Activated naive CD8-positive, alpha-beta T cell treated with anti-CD3 and anti-CD28 coated beads, Interleukin-2, amount 10 ng/mL, durations not matched to agents 7 days and 5 days (primary cell): ENCODE data around the gene PCBD1. TPM values are rescaled to one million over a fixed set of nuclear protein-coding genes. Genes with fewer than 3 reads are reported as not detected.

Experiments
- ATAC-seq: fragments of 150-1000 bp; cut with Tn5 transposase; one replicate; pipeline ENCODE4 v1.10.0; 2021; ENCODE audit warnings: low read depth, moderate library complexity
- POLR2A ChIA-PET: fragments of 350-600 bp; sonication (Branson Sonifier 250); formaldehyde crosslinking; loops from one replicate; lab custom pipeline; 2021; ENCODE audit warnings: antibody characterized with exemption; lab: Charles Lee
- DNase-seq: peaks from one replicate; pipeline ENCODE4 v3.0.0; 2021
- H3K27ac Mint-ChIP-seq: one replicate; pipeline ENCODE4 v1.8.0; 2022; ENCODE audit warnings: mild to moderate bottlenecking, mixed read lengths
- H3K27me3 Mint-ChIP-seq: one replicate; pipeline ENCODE4 v1.8.0; 2022; ENCODE audit warnings: mild to moderate bottlenecking, moderate library complexity, mixed read lengths
- H3K36me3 Mint-ChIP-seq: one replicate; pipeline ENCODE4 v1.8.0; 2021; ENCODE audit warnings: mild to moderate bottlenecking, mixed read lengths
- H3K4me1 Mint-ChIP-seq: one replicate; pipeline ENCODE4 v1.8.0; 2021; ENCODE audit warnings: mixed read lengths
- H3K4me3 Mint-ChIP-seq: one replicate; pipeline ENCODE4 v1.8.0; 2022; ENCODE audit warnings: mild to moderate bottlenecking, moderate library complexity, mixed read lengths
- H3K9me3 Mint-ChIP-seq: one replicate; pipeline ENCODE4 v1.8.0; 2021; ENCODE audit warnings: mixed read lengths
- total RNA-seq, 2 experiments: library from RNA; stranded (reverse); gene quantifications; one replicate each; pipeline ENCODE4 v1.2.3, GENCODE V29; 2021

PCBD1 gene
- total RNA-seq, 2 experiments from 2014 or later: 23.5 to 27.7 TPM

DNA sequence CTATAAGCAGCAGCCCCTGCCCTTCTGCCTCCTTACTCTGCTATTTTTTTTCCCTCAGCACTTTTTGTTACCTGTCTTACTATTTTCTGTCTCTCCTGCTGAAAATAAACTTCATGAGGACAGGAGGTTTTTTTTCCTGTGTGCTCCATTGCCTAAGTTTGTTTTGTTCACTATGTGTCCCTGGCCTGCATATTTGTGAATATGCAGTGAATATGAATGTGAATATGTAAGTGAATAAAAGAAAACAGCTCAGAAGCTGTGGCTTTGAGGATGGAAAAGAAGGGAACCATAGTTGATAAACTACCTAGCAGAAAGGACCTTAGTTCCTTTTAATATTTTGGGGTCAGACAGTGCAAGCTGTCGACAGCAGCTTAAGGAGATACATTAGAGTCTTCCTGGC, 34.9 kb downstream of the PCBD1 start:
- H3K4me3 Mint-ChIP-seq: no peak overlapping the region
- ATAC-seq (no peak), DNase-seq (no peak)
- H3K27ac Mint-ChIP-seq: peak overlapping the region; percentile 6
- H3K27me3 Mint-ChIP-seq: no peaks in the 10 kb centered on the region
- POLR2A ChIA-PET: no interaction called here
- no peaks in the 10 kb centered on the region for H3K9me3 Mint-ChIP-seq
- H3K4me1 Mint-ChIP-seq: peaks cover 13% of the 10 kb centered on the region
- peaks cover 10% of the 10 kb centered on the region for H3K36me3 Mint-ChIP-seq

- ATAC-seq: no peak
- POLR2A ChIA-PET: no interaction called here
- Mint-ChIP-seq H3K27ac (no peak overlapping the region), H3K4me3 (no peak overlapping the region), H3K36me3 (peaks cover 10% of the 10 kb centered on the region), H3K4me1 (peaks cover 13% of the 10 kb centered on the region), H3K9me3 (no peaks in the 10 kb centered on the region), H3K27me3 (no peaks in the 10 kb centered on the region)
- DNase-seq: no peak
These were observed 35.3 kb downstream of the PCBD1 start for GRCh38 chr10:70853038-70853437.

GRCh38 chr10:70851597-70852475, 36.5 kb downstream of the PCBD1 start:
- DNase-seq (no peak), ATAC-seq (no peak)
- Mint-ChIP-seq H3K27me3 (no peaks in the 10 kb centered on the region), H3K4me1 (peaks cover 14% of the 10 kb centered on the region), H3K4me3 (no peak overlapping the region), H3K9me3 (no peaks in the 10 kb centered on the region), H3K36me3 (peaks cover 10% of the 10 kb centered on the region), H3K27ac (no peak overlapping the region)
- POLR2A ChIA-PET: no interaction called here

GRCh38 chr10:70850097-70850496, 38.3 kb downstream of the PCBD1 start:
- H3K4me1 Mint-ChIP-seq: peaks cover 11% of the 10 kb centered on the region
- H3K4me3 Mint-ChIP-seq: no peak overlapping the region
- DNase-seq (no peak), ATAC-seq (no peak)
- H3K36me3 Mint-ChIP-seq: peaks cover 9% of the 10 kb centered on the region
- no peak overlapping the region for H3K27ac Mint-ChIP-seq
- POLR2A ChIA-PET: no interaction called here
- no peaks in the 10 kb centered on the region for H3K9me3 Mint-ChIP-seq
- no peaks in the 10 kb centered on the region for H3K27me3 Mint-ChIP-seq

- POLR2A ChIA-PET: no interaction called here
- Mint-ChIP-seq H3K27ac (no peak overlapping the region), H3K4me3 (no peak overlapping the region), H3K9me3 (no peaks in the 10 kb centered on the region), H3K36me3 (peaks cover 10% of the 10 kb centered on the region), H3K27me3 (no peaks in the 10 kb centered on the region), H3K4me1 (peaks cover 11% of the 10 kb centered on the region)
- ATAC-seq (no peak), DNase-seq (no peak)
These were observed 38.8 kb downstream of the PCBD1 start for GRCh38 chr10:70849582-70850016.

- H3K9me3 Mint-ChIP-seq: no peaks in the 10 kb centered on the region
- no peak overlapping the region for H3K4me3 Mint-ChIP-seq
- peaks cover 13% of the 10 kb centered on the region for H3K36me3 Mint-ChIP-seq
- ATAC-seq (no peak), DNase-seq (no peak)
- H3K4me1 Mint-ChIP-seq: peaks cover 11% of the 10 kb centered on the region
- POLR2A ChIA-PET: no interaction called here
- no peaks in the 10 kb centered on the region for H3K27me3 Mint-ChIP-seq
- no peak overlapping the region for H3K27ac Mint-ChIP-seq
These were observed 40.6 kb downstream of the PCBD1 start for GRCh38 chr10:70847659-70848360.

DNA sequence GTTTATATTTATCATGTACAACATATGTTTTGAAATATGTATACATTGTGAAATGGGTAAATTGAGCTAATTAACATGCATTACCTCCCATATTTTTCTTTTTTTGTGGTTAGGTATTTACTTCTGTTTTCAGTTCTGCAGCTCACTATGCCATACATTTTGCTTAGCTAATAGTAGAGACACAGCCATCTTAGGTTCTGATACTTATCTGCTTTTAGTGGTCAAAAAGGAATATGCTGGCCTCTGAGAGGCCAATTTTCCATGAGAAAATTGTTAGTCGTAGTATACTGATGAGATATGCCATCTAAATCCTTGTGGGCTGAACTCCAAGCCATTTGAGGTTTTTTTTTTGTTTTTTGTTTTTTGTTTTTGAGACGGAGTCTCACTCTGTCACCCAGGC, 41.6 kb downstream of the PCBD1 start:
- no peak overlapping the region for H3K4me3 Mint-ChIP-seq
- POLR2A ChIA-PET: no interaction called here
- H3K36me3 Mint-ChIP-seq: peaks cover 19% of the 10 kb centered on the region
- H3K27me3 Mint-ChIP-seq: no peaks in the 10 kb centered on the region
- peaks cover 2% of the 10 kb centered on the region for H3K9me3 Mint-ChIP-seq
- ATAC-seq: no peak
- no peak overlapping the region for H3K27ac Mint-ChIP-seq
- peaks cover 11% of the 10 kb centered on the region for H3K4me1 Mint-ChIP-seq
- no peak for DNase-seq

- peaks cover 3% of the 10 kb centered on the region for H3K9me3 Mint-ChIP-seq
- ATAC-seq (no peak), DNase-seq (no peak)
- no peaks in the 10 kb centered on the region for H3K27me3 Mint-ChIP-seq
- no peak overlapping the region for H3K27ac Mint-ChIP-seq
- peaks cover 21% of the 10 kb centered on the region for H3K4me1 Mint-ChIP-seq
- H3K36me3 Mint-ChIP-seq: peaks cover 24% of the 10 kb centered on the region
- POLR2A ChIA-PET: no interaction called here
- no peak overlapping the region for H3K4me3 Mint-ChIP-seq
These were observed 42.5 kb downstream of the PCBD1 start for GRCh38 chr10:70845816-70846215.

GRCh38 chr10:70845256-70845655, 43.1 kb downstream of the PCBD1 start:
- POLR2A ChIA-PET: no interaction called here
- H3K36me3 Mint-ChIP-seq: peaks cover 26% of the 10 kb centered on the region
- H3K27me3 Mint-ChIP-seq: no peaks in the 10 kb centered on the region
- no peak overlapping the region for H3K4me3 Mint-ChIP-seq
- no peak overlapping the region for H3K27ac Mint-ChIP-seq
- DNase-seq (no peak), ATAC-seq (no peak)
- H3K9me3 Mint-ChIP-seq: peaks cover 3% of the 10 kb centered on the region
- peaks cover 23% of the 10 kb centered on the region for H3K4me1 Mint-ChIP-seq

DNA sequence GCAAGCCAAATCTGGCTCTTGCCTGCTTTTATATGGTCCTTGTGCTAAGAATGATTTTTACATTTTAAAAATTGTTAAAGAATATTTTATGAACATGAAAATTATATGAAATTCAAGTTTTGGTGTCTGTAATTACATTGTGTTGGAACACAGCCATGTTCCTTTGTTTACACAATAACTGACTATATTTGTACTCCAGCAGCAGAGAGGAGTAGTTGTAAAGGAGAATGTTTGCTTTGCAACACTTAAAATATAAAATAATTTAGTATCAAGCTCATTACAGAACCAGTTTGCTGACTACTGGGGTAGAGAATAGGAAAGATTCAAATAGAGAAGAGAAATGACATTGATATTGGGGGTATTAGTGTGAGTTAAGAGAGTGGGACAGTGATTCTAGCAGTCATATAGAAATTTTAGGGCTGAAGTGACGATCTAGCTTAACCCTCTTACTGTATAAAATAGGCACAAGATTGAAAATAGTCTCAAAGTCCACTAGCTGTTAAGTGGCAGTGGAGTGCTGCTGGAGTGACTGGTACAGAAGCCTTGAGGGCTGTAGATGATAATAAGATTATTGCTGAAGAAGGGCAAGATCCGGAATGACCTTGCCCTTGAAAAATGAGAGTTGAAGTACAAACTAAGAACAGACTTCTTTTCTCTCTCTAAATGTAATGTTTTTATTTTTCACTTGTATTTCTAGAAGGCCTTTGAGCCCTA, 44.4 kb downstream of the PCBD1 start:
- Mint-ChIP-seq H3K4me1 (peaks cover 19% of the 10 kb centered on the region), H3K27me3 (no peaks in the 10 kb centered on the region), H3K27ac (no peak overlapping the region), H3K4me3 (no peak overlapping the region), H3K36me3 (peaks cover 32% of the 10 kb centered on the region), H3K9me3 (peaks cover 3% of the 10 kb centered on the region)
- DNase-seq: no peak
- ATAC-seq: no peak
- POLR2A ChIA-PET: no interaction called here

GRCh38 chr10:70843333-70843732, 45.0 kb downstream of the PCBD1 start:
- POLR2A ChIA-PET: no interaction called here
- ATAC-seq (no peak), DNase-seq (no peak)
- no peak overlapping the region for H3K27ac Mint-ChIP-seq
- H3K9me3 Mint-ChIP-seq: peaks cover 3% of the 10 kb centered on the region
- H3K4me1 Mint-ChIP-seq: peaks cover 19% of the 10 kb centered on the region
- H3K4me3 Mint-ChIP-seq: no peak overlapping the region
- H3K27me3 Mint-ChIP-seq: no peaks in the 10 kb centered on the region
- H3K36me3 Mint-ChIP-seq: peaks cover 31% of the 10 kb centered on the region

DNA sequence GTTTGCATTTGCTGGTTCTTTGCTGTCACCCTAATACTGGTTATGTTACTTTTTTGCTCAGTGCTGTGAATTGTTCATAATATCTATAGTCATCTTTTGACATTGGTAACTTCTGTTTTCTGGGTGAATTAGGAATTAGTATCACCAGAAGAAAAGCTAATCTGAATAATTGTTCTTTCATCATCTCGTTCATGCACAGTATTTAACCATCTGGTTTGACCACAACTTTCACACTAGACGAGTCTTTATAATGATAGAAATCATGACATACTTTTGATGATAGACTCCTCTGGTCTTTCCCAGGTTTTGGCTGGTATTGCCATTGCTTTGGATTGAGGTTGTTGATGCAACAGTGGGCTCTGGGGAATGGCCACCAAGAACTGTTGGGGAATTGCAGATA, 47.5 kb downstream of the PCBD1 start:
- H3K9me3 Mint-ChIP-seq: peaks cover 5% of the 10 kb centered on the region
- H3K36me3 Mint-ChIP-seq: peaks cover 45% of the 10 kb centered on the region
- peaks cover 13% of the 10 kb centered on the region for H3K4me1 Mint-ChIP-seq
- POLR2A ChIA-PET: no interaction called here
- no peaks in the 10 kb centered on the region for H3K27me3 Mint-ChIP-seq
- no peak overlapping the region for H3K4me3 Mint-ChIP-seq
- DNase-seq (no peak), ATAC-seq (no peak)
- no peak overlapping the region for H3K27ac Mint-ChIP-seq

DNA sequence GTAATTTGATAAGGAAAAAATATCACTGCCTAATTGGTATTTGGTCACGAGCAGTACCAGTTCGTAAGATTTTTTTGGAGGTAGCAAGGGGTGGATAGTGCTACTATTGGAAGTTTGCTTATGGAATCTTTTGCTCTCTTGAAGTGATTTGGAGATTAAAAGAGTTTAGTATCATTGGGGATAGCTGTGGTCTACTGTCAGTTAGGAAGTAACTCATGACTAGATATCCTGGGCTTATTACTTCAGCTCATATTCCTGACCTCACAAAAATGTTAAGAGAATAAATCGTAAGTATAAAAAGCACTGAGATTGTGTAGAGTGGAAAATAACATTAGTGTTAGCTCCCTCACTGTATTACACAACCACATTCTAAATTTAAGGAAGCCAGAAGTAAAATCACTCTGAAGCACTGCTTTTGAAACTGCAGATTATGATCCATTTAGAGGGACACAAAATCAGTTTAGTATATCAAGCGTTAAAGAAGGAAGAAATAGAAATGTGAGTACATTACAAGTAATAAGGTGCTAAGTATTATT, 50.0 kb downstream of the PCBD1 start:
- no peak overlapping the region for H3K27ac Mint-ChIP-seq
- H3K4me3 Mint-ChIP-seq: no peak overlapping the region
- peaks cover 15% of the 10 kb centered on the region for H3K4me1 Mint-ChIP-seq
- ATAC-seq: no peak
- POLR2A ChIA-PET: no interaction called here
- peaks cover 40% of the 10 kb centered on the region for H3K36me3 Mint-ChIP-seq
- H3K9me3 Mint-ChIP-seq: peaks cover 5% of the 10 kb centered on the region
- no peaks in the 10 kb centered on the region for H3K27me3 Mint-ChIP-seq
- no peak for DNase-seq
